Caki2 (cell line): Measurements from ENCODE around the gene RLN3. TPM values are rescaled to one million over a fixed set of nuclear protein-coding genes. Genes with fewer than 3 reads are reported as not detected.
"Not testable (repeated sequence)": the region's sequence is repeated elsewhere in the genome, so short reads cannot be mapped to it uniquely, and the experiment has no call there.

Source experiments
- DNase-seq: peaks from one replicate; pipeline ENCODE4 v3.0.0-alpha.2; 2015; ENCODE audit warnings: low read depth
- in situ Hi-C: cut with HindIII; loops from 2 replicates; pipeline ENCODE4 v1.10.0; 2016; ENCODE audit warnings: low sequenced_read_pairs, low pct_unique_long_range_greater_than_20kb, mixed read lengths
- total RNA-seq: library from RNA; depleted of rRNA; stranded (reverse); fragments of >200 nt; shearing (Covaris generic); gene quantifications from 2 replicates; pipeline ENCODE4 v1.2.3, GENCODE V29; 2014; ENCODE audit warnings: low replicate concordance

Gene RLN3
- total RNA-seq, 1 experiment from 2014 or later, result not detected

- DNase-seq, result no peak
- in situ Hi-C loops, result no loop called here
Observed at GRCh38 chr19:14006766-14007562, 21.0 kb upstream of the RLN3 start.

DNA sequence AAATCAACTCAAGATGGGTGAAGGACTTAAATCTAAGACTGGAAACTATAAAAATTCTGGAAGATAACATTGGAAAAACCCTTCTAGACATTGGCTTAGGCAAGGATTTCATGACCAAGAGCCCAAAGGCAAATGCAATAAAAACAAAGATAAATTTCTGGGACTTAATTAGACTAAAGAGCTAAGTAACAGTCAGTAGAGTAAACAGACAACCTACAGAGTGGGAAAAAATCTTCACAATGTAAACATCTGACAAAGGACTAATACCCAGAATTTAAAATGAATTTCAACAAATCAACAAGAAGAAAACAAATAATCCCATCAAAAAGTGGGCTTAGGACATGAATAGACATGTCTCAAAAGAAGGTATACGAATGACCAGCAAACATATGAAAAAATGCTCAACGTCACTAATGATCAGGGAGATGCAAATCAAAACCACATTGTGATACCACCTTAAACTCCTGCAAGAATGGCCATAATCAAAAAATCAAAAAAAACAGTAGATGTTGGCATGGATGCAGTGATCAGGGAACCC is 15.5 kb upstream of the RLN3 start:
- in situ Hi-C loops, result no loop called here
- DNase-seq, result no peak

GRCh38 chr19:14015524-14016035 is 12.4 kb upstream of the RLN3 start:
- peak; percentile 25 for DNase-seq

DNA sequence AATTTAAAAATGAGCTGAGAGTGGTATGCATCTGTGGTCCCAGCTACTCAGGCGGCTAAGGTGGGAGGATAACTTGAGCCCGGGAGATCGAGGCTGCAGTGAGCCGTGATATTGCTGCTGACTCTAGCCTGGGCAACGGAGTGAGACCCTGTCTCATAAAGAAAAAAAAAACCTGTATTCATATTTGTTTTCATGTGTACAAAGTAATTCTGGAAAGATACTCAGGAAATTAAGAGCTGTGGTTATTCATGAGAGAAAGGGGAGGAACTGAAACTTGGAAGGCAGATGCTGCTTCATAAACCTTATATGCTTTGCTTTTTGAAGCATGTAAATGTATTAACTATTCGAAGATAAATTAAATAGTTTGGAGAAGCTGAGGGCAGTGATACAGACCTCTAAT is 8.8 kb upstream of the RLN3 start:
- in situ Hi-C loops, result no loop called here
- no peak for DNase-seq

More at GRCh38 chr19:14015524-14016035, 12.4 kb upstream of the RLN3 start:
- in situ Hi-C loops, result no loop called here

DNA sequence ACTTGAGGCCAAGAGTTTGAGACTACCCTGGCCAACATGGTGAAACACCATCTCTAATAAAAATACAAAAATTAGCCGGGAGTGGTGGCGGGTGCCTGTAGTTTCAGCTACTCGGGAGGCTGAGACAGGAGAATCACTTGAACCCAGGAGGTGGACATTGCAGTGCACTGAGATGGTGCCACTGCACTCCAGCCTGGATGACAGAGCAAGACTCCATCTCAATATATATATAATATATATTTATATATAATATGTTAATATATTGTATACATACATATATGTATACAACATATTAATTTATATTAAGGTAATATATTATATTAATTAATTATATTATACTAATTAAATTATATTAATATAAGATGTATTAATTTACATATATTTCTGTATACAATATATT is 8.2 kb upstream of the RLN3 start:
- DNase-seq, in situ Hi-C loops: not testable (repeated sequence)

- DNase-seq, result no peak
- in situ Hi-C loops, result no loop called here
Observed at GRCh38 chr19:14021474-14021873, 6.5 kb upstream of the RLN3 start.

- in situ Hi-C loops, result no loop called here
Observed at GRCh38 chr19:14022469-14022868, 5.5 kb upstream of the RLN3 start.

GRCh38 chr19:14023404-14024235 is 4.3 kb upstream of the RLN3 start:
- in situ Hi-C loops, result no loop called here
- peak; percentile 58 for DNase-seq

More at GRCh38 chr19:14022469-14022868, 5.5 kb upstream of the RLN3 start:
- DNase-seq, result no peak

GRCh38 chr19:14026652-14027192 is 1.2 kb upstream of the RLN3 start:
- DNase-seq, in situ Hi-C loops: not testable (repeated sequence)

DNA sequence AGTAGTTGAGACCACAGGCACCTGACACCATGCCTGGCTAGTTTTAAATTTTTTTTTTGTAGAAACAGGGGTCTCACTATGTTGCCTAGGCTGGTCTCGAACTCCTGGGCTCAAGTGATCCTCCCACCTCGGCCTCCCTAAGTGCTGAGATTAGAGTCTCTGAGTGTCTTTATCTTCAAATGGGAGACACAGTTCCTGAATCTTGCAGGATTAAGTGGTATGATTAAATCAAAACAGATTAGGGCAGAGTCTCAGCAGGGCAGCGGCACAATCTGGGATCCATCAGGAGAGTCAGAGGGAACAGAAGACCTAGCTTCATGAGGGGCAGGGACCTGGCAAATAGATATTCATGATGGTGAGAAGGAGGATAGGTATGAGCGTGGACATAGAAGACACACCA is 953 bp downstream of the RLN3 start:
- no peak for DNase-seq
- in situ Hi-C loops, result no loop called here

- in situ Hi-C loops, result no loop called here
- DNase-seq, result no peak
Observed at GRCh38 chr19:14030997-14031718, 3.2 kb downstream of the RLN3 start.

DNA sequence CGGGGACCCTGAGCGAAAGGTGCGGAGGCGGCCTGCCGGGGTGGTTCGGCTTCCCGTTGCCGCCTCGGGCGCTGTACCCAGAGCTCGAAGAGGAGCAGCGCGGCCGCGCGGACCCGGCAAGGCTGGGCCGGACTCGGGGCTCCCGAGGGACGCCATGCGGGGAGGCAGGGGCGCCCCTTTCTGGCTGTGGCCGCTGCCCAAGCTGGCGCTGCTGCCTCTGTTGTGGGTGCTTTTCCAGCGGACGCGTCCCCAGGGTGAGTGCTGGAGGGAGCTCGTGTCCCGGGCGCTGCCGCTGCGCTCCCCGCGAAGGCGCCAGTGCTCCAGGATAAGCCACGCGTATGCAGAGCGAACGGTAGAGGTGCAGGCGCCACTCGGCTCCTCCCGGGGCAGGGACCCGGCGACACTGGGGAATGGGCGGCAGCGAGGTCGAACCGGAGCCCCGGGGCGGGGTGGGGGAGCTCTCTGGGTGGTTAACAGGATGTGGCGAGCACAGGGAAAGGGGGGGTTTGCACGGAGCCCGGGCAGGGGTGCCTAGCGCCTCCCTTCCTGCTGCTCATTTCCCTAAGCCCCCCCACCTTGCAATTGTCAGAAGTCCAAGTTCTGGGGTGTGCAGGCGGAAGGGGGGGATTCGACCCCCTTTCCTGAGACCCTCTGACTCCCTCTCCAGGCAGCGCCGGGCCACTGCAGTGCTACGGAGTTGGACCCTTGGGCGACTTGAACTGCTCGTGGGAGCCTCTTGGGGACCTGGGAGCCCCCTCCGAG is 4.0 kb downstream of the RLN3 start, which contains the start of gene IL27RA:
TSS of gene IL27RA (plus strand) at position 44 of the 762 bp plus-strand sequence. CDS start at position 155, 111 bp downstream.
- DNase-seq, result peak; percentile 73
- in situ Hi-C loops, result no loop called here

- in situ Hi-C loops, result no loop called here
- DNase-seq, result no peak
Observed at GRCh38 chr19:14033946-14034345, 6.0 kb downstream of the RLN3 start.

DNA sequence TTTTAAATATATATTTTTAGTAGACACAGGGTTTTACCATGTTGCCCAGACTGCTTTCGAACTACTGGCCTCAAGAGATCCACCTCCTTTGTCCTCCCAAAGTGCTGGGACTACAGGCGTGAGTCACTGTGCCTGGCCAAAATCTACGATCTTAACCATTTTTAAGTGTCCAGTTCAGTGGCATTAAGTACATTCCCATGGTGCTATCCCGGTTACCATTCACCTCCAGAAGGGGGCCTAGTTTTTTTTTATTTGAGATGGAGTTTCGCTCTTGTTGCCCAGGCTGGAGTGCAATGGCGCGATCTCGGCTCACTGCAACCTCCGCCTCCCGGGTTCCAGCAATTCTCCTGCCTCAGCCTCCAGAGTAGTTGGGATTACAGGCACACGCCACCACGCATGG is 7.2 kb downstream of the RLN3 start:
- DNase-seq, in situ Hi-C loops: not testable (repeated sequence)

GRCh38 chr19:14035706-14036105 is 7.8 kb downstream of the RLN3 start:
- in situ Hi-C loops, result no loop called here
- peak; percentile 18 for DNase-seq

- DNase-seq, result no peak
- in situ Hi-C loops, result no loop called here
Observed at GRCh38 chr19:14039181-14039580, 11.2 kb downstream of the RLN3 start.
